K562 (cell line): ENCODE measurements around the gene ATXN1. TPM values are rescaled to one million over a fixed set of nuclear protein-coding genes. Genes with fewer than 3 reads are reported as not detected.

Source experiments
- ARID2 ChIP-seq: fragments of 450-650 bp; IDR thresholded peaks from 2 replicates; pipeline ENCODE4 v1.6.1; 2017; ENCODE audit warnings: antibody characterized with exemption, mild to moderate bottlenecking
- ELF2 ChIP-seq: fragments of 250-450 bp; sonication (Bioruptor Pico); IDR thresholded peaks from 2 replicates; pipeline ENCODE4 v1.5.0; 2021; ENCODE audit warnings: mild to moderate bottlenecking
- GABPA ChIP-seq: fragments of 200-800 bp; sonication (Bioruptor generic); conservative IDR thresholded peaks from 2 replicates; pipeline ENCODE4 v1.6.1; 2016; ENCODE audit warnings: low read depth, missing genetic modification characterization, missing compliant biosample characterization
- MYC ChIP-seq, 2 experiments: fragments of 250-450 bp in 1 of 2; sonication (Bioruptor Pico) in 1 of 2; IDR thresholded peaks; 2 replicates each; pipeline versions ENCODE4 v1.5.1 to v1.6.1; 2012 to 2021; ENCODE audit warnings: low read depth in 2 of 2, borderline replicate concordance in 1 of 2, improper control_type of control experiment in 1 of 2, low read length in 1 of 2, mild to moderate bottlenecking in 1 of 2, moderate library complexity in 1 of 2
- PHF20 ChIP-seq: fragments of 450-650 bp; IDR thresholded peaks from 2 replicates; pipeline ENCODE4 v1.6.1; 2018; ENCODE audit not compliant: partially characterized antibody
- SMAD2 ChIP-seq: fragments of 150-350 bp; IDR thresholded peaks from 2 replicates; pipeline ENCODE4 v1.6.1; 2014; ENCODE audit warnings: low read depth, mild to moderate bottlenecking, low read length
- TCF7 ChIP-seq: sonication (generic); IDR thresholded peaks from 2 replicates; pipeline ENCODE4 v1.6.1; 2016; ENCODE audit warnings: antibody characterized with exemption, borderline replicate concordance
- ZBTB17 ChIP-seq: fragments of 450-650 bp; formaldehyde crosslinking; IDR thresholded peaks from 2 replicates; pipeline ENCODE4 v1.4.0; 2020; ENCODE audit warnings: mild to moderate bottlenecking
- ZBTB7A ChIP-seq: IDR thresholded peaks from 2 replicates; pipeline ENCODE4 v1.6.1; 2011; ENCODE audit warnings: low read depth, mild to moderate bottlenecking, low read length, moderate library complexity, borderline replicate concordance; ENCODE audit not compliant: control insufficient read depth
- ZKSCAN8 ChIP-seq: fragments of 200-800 bp; sonication (Bioruptor generic); IDR thresholded peaks from 2 replicates; pipeline ENCODE4 v1.6.1; 2016; ENCODE audit warnings: missing genetic modification characterization, missing compliant biosample characterization
- ZNF766 ChIP-seq: fragments of 200-800 bp; sonication (Bioruptor generic); conservative IDR thresholded peaks from 2 replicates; pipeline ENCODE4 v1.6.1; 2016; ENCODE audit warnings: missing genetic modification characterization, missing compliant biosample characterization
- polyA plus RNA-seq, 8 experiments: library from polyadenylated mRNA; depleted of rRNA in 4 of 8; stranded (reverse) in 5 of 8; unstranded in 3 of 8; fragments of >200 nt; fragmentation: Nextera tagmentation in 2 of 8; fragmentation: Illumina TruSeq in 1 of 8; extraction: Ambion mirVana in 2 of 8; extraction: Trizol in 1 of 8; gene quantifications; 2 replicates each; pipeline versions ENCODE4 v1.2.1 to v1.2.3, GENCODE V29; 2011 to 2014; ENCODE audit warnings: inconsistent platforms in 1 of 8, missing spikeins in 1 of 8
- total RNA-seq, 7 experiments: library from RNA; depleted of rRNA in 6 of 7; stranded (reverse); fragments of >200 nt in 6 of 7; fragmentation: Illumina TruSeq in 2 of 7; extraction: Trizol in 2 of 7; gene quantifications; 2 replicates each; pipeline versions ENCODE4 v1.2.1 to v1.2.3, GENCODE V29; 2011 to 2021; ENCODE audit warnings: low replicate concordance in 1 of 7
- TF ChIP-seq, protein P1 (sequence below): sonication (generic); formaldehyde crosslinking; IDR thresholded peaks from 2 replicates; pipeline ENCODE4 v1.8.1; 2023; ENCODE audit warnings: mild to moderate bottlenecking, missing genetic modification reagents
- TF ChIP-seq, protein P2 (sequence below): fragments of 250-450 bp; sonication (Bioruptor Pico); IDR thresholded peaks from 2 replicates; pipeline ENCODE4 v1.4.0; 2020
- TF ChIP-seq, protein P3 (sequence below): fragments of 450-650 bp; formaldehyde crosslinking; IDR thresholded peaks from 2 replicates; pipeline ENCODE4 v1.4.0; 2020; ENCODE audit warnings: mild to moderate bottlenecking, moderate library complexity
- TF ChIP-seq, protein P4 (sequence below), 2 experiments: fragments of 450-650 bp; IDR thresholded peaks; 2 replicates each; pipeline ENCODE4 v1.6.1; 2016
- TF ChIP-seq, protein P5 (sequence below): IDR thresholded peaks from 2 replicates; pipeline ENCODE4 v1.6.1; 2011; ENCODE audit not compliant: insufficient read length; ENCODE audit errors: extremely low read depth
- TF ChIP-seq, protein P6 (sequence below): fragments of 450-650 bp; formaldehyde crosslinking; IDR thresholded peaks from 2 replicates; pipeline ENCODE4 v1.4.0; 2022; ENCODE audit warnings: missing genetic modification characterization

The ATXN1 gene
- total and polyA plus RNA-seq, 9 of the 15 experiments (the other 6 are each of a cell fraction or from before 2014, with no cell fraction given): under 0.01 to 1.2 (median 0.58) TPM

DNA sequence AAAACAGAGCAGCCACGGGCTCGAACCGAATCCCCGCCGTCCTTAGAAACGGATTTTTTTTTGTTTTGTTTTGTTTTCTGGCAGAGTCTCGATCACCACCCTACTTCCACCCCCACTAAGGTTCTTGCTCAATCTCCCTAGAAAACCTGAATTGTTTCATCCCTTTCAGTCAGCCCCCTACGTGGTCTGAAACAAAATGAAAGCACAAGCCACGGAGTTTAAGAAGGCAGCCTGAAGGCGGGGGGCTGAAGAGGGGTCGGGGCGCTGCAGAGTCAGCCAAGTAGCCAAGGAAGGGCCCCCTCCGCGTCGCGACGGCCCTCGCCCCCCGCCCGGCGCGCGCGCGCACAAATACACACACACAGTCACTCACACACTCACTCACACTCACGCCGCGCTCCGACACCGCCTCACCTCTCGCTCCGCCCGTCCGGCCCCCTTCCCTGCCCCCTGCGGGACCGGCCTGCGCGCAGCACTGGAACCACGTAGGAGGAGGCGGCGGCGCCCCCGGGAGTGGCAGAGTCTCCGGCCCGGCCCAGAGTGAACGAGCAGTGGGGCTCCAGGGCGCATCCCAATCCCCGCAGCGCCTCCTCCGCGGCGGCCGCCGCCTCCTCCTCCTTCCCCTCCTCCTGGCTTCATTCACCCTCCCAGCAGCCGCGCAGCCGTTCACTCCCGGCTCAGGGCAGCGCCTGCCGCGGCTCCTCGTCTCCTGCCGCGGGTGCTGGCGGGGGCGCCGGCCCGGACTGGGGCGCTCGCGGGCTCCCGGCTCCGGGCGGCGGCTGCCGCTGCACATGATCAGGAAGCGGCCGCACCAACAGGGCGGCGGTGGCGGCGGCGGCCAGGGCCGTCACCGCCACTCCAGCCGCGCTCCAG, 1.4 kb downstream of the ATXN1 start (continued):
- TF ChIP-seq, protein P1, sequence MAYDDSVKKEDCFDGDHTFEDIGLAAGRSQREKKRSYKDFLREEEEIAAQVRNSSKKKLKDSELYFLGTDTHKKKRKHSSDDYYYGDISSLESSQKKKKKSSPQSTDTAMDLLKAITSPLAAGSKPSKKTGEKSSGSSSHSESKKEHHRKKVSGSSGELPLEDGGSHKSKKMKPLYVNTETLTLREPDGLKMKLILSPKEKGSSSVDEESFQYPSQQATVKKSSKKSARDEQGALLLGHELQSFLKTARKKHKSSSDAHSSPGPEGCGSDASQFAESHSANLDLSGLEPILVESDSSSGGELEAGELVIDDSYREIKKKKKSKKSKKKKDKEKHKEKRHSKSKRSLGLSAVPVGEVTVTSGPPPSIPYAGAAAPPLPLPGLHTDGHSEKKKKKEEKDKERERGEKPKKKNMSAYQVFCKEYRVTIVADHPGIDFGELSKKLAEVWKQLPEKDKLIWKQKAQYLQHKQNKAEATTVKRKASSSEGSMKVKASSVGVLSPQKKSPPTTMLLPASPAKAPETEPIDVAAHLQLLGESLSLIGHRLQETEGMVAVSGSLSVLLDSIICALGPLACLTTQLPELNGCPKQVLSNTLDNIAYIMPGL (CRISPR knock-in tag): no peak
- TF ChIP-seq ELF2 (CRISPR knock-in tag): 0 out of 2 replicates have a peak, but pooled peaks have one; percentile 71
- TF ChIP-seq ZNF766 (CRISPR knock-in tag): no peak
- no peak for TF ChIP-seq MYC (IDR thresholded peaks at IDR 0.05; ENCODE audit: low read depth, low read length)
- TF ChIP-seq MYC (CRISPR knock-in tag; IDR thresholded peaks at IDR 0.05; ENCODE audit: borderline replicate concordance, low read depth): no peak; the same call in 1 of the 2 replicates
- TF ChIP-seq ZBTB7A: peak; percentile 57
- TF ChIP-seq, protein P2, sequence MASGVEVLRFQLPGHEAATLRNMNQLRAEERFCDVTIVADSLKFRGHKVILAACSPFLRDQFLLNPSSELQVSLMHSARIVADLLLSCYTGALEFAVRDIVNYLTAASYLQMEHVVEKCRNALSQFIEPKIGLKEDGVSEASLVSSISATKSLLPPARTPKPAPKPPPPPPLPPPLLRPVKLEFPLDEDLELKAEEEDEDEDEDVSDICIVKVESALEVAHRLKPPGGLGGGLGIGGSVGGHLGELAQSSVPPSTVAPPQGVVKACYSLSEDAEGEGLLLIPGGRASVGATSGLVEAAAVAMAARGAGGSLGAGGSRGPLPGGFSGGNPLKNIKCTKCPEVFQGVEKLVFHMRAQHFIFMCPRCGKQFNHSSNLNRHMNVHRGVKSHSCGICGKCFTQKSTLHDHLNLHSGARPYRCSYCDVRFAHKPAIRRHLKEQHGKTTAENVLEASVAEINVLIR (CRISPR knock-in tag): peak; percentile 33; the same call in 1 of the 2 replicates
- no peak for TF ChIP-seq SMAD2
- no peak for TF ChIP-seq ARID2
- TF ChIP-seq PHF20: no peak
- TF ChIP-seq GABPA (tag): no peak
- TF ChIP-seq, protein P3, sequence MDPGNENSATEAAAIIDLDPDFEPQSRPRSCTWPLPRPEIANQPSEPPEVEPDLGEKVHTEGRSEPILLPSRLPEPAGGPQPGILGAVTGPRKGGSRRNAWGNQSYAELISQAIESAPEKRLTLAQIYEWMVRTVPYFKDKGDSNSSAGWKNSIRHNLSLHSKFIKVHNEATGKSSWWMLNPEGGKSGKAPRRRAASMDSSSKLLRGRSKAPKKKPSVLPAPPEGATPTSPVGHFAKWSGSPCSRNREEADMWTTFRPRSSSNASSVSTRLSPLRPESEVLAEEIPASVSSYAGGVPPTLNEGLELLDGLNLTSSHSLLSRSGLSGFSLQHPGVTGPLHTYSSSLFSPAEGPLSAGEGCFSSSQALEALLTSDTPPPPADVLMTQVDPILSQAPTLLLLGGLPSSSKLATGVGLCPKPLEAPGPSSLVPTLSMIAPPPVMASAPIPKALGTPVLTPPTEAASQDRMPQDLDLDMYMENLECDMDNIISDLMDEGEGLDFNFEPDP (CRISPR knock-in tag): 0 out of 2 replicates have a peak, but pooled peaks have one; percentile 67
- TF ChIP-seq ZKSCAN8 (CRISPR knock-in tag): no peak
- TF ChIP-seq, protein P4, sequence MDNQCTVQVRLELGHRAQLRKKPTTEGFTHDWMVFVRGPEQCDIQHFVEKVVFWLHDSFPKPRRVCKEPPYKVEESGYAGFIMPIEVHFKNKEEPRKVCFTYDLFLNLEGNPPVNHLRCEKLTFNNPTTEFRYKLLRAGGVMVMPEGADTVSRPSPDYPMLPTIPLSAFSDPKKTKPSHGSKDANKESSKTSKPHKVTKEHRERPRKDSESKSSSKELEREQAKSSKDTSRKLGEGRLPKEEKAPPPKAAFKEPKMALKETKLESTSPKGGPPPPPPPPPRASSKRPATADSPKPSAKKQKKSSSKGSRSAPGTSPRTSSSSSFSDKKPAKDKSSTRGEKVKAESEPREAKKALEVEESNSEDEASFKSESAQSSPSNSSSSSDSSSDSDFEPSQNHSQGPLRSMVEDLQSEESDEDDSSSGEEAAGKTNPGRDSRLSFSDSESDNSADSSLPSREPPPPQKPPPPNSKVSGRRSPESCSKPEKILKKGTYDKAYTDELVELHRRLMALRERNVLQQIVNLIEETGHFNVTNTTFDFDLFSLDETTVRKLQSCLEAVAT (IDR thresholded peaks at IDR 0.05): 0 out of 4 replicates have a peak, but pooled peaks of 1 of the 2 experiments have one; percentile 23
- TF ChIP-seq TCF7: no peak
- TF ChIP-seq, protein P5, sequence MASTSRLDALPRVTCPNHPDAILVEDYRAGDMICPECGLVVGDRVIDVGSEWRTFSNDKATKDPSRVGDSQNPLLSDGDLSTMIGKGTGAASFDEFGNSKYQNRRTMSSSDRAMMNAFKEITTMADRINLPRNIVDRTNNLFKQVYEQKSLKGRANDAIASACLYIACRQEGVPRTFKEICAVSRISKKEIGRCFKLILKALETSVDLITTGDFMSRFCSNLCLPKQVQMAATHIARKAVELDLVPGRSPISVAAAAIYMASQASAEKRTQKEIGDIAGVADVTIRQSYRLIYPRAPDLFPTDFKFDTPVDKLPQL: no peak
- peak; percentile 84 for TF ChIP-seq ZBTB17 (CRISPR knock-in tag)
- TF ChIP-seq, protein P6, sequence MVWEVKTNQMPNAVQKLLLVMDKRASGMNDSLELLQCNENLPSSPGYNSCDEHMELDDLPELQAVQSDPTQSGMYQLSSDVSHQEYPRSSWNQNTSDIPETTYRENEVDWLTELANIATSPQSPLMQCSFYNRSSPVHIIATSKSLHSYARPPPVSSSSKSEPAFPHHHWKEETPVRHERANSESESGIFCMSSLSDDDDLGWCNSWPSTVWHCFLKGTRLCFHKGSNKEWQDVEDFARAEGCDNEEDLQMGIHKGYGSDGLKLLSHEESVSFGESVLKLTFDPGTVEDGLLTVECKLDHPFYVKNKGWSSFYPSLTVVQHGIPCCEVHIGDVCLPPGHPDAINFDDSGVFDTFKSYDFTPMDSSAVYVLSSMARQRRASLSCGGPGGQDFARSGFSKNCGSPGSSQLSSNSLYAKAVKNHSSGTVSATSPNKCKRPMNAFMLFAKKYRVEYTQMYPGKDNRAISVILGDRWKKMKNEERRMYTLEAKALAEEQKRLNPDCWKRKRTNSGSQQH (CRISPR knock-in tag): 0 out of 2 replicates have a peak, but pooled peaks have one; percentile 49
